Stimulated activated CD4-positive, alpha-beta T cell treated with anti-CD3 and anti-CD28 coated beads, Interleukin-2, amount 100 ng/mL, for 4 hours (primary cell): ENCODE measurements around the gene PACS2.
"Not testable (repeated sequence)": the region's sequence is repeated elsewhere in the genome, so short reads cannot be mapped to it uniquely, and the experiment has no call there.

ENCODE experiments used
- DNase-seq: peaks from one replicate; pipeline ENCODE4 v3.0.0-alpha.2; 2020; ENCODE audit warnings: low read depth

PACS2 gene

DNA sequence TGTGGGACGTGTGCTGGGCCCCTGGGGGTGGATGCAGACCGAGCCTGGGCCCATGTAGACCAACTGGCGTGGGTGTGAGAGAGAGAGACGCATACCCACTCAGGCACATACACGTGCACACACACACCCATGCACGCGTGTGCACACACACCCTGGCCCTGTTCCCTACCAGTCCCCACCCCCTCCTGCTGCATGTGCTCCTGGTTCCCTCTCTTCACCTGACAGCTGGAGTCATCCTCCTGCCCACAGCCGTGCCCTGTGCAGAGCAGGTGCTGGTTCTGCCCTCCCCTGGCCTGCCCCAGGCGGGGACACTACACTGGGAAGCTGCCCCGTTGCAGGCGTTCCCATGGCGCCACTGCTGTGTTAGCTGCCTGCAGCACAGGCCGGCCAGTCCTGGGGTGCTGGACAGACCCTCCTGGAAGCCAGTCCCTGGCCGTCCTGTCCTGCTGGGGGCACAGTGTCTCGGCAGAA, 18.5 kb downstream of the PACS2 start:
- no peak for DNase-seq

GRCh38 chr14:105333613-105334364, 19.2 kb downstream of the PACS2 start:
- no peak for DNase-seq

DNA sequence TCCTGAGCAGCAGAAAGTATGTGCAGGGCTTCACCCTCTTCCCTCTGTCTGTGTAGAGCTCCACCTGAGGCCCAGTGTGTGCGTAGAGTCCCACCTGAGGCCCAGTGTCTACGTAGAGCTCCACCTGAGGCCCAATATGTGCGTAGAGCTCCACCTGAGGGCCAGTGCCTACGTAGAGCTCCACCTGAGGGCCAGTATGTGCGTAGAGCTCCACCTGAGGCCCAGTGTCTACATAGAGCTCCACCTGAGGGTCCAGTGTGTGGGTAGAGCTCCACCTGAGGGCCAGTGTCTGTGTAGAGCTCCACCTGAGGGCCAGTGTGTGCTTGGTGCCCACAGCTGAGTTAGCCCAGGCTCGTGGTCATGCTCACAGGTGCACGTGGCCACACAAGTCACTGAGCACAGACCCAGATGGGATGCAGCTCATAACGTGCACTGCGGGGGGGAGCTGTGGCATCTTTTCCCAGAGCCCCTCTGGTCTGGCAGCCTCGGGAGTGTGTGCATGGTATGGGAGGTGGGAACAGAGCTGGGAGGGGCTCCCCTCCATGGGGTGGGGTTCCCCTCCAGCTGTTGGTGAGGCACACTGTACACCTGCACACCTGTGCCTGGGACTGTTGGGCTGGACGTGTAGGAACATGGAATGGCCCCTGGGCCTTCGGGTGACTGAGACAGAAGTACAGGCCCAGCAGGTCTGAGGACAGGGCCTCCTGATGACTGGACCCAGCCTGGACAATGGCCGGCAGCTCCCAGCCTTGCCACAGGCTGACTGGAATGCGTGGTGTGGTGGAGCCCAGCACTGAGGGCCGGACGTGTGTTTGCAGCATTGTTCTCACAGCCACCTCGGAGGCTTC, 20.1 kb downstream of the PACS2 start:
- no peak for DNase-seq

- not testable (repeated sequence) for DNase-seq
Measured at GRCh38 chr14:105335231-105335542, 20.6 kb downstream of the PACS2 start.

DNA sequence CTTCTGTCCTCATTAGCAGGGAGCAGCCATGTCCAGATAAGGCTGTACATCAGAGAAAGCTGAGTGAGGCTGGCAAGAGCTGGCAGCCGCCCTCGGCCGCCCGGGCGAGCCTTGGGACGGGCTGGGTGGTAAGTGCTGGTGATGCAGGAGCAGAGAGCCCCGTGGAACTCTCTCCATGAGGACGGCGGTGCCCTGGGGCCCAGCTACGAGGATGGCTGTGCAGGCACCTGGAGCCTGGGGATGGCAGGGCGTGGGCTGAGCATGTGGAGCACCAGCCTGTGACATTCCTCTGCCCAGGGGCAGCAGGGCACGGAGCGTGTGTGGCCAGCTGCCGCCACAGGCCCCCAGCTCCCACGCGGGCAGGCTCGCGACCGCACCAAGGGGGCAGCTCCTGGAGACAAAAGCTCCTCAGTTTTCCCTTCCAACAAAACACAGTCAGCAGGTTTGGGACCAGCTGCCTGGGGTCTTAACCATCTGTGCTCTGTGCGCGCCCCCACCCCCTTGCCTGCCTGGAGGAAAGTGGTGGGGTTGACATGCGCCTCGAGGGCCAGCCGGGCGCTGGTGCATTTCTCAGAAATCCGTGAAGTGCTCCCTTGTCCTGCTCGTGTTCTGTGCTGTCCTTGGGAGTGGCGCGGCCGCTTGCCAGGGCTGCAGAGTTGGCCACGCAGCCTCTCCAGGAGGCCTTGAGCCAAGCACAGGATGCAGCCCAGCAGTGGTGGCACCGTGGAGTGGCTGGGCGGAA, 21.4 kb downstream of the PACS2 start:
- no peak for DNase-seq

DNA sequence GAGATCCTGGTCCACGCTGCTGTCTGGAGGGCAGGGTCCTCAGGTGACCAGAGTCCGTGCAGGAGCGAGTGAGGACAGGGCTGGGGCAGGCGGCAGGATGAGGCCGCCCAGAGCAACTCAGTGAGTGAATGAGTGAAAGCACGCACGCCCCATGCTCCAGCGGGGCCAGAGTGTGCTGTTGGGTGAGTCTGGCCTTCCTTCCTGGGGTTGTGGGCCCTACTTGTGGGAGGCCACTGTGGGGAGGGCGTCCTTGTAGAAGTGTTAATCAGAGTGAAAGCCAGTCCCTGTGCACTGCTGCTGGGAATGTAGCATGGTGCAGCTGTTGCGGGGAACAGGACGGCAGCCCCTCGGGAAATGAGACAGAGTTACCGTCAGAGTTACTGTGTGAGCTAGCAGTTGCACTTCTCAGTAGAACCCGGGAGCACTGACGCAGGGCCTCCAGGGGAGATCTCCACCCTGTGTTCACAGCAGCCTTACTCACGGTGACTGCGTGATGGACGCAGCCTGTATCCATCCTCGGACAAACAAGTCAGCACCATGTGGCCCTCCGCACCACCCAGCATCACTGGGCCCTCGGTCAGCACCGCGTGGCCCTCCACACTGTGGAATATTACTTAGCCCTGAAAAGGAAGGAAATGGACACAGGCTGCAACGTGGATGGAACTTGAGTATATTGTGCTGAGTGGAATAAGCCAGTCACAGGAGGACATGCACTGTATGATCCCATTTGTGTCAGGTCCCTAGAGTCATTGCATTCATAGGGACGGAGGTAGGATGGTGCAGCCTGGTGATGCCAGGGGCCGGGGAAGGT, 22.1 kb downstream of the PACS2 start:
- DNase-seq, result no peak

- no peak for DNase-seq
Measured at GRCh38 chr14:105337433-105337832, 22.9 kb downstream of the PACS2 start.

- no peak for DNase-seq
Measured at GRCh38 chr14:105337966-105338741, 23.6 kb downstream of the PACS2 start.

DNA sequence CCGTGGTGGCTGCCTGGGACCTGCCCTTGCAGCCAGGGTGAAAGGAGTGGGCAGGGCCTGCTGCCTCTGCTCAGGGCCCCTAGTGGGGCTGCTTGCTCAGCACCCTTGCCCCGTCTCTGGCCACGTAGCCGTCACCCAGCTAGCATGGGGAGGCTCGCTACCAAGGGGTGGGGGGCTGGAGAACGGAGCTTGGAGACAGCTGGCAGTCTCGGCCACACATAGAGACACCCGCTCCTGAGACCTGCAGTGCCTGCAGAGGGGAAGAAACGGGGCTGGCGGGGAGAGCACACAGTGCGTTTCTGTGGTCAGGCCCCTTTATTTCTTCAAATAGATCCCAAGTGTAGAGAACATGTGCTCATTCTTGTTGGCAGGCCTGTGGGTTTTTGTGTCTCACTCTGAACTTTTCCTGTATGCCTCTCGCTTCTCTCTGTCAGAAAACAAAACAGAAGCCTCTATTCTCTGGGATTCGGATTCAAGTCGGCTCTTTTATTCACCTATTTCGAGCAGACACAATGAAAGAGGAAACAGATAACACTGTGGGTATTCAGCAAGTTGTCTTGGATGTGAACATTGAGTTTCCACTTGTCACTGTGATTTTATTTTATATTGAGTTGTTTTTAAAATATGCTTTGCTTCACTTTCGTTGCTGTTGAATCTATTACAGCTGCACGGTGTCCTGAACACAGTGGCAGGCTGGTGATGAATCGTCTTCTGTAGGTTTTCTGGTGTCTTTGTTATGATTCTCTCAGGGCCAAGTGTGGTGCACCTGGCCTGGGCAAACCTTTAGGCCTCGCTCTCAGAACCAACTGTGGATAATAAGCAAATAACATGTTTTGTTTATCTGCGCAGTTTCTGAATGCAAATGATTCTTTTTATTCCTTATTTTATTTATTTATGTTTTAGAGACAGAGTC, 26.5 kb downstream of the PACS2 start:
- no peak for DNase-seq

- DNase-seq, result no peak
Measured at GRCh38 chr14:105343194-105343593, 28.6 kb downstream of the PACS2 start.

- no peak for DNase-seq
Measured at GRCh38 chr14:105346200-105346533, 31.6 kb downstream of the PACS2 start.

DNA sequence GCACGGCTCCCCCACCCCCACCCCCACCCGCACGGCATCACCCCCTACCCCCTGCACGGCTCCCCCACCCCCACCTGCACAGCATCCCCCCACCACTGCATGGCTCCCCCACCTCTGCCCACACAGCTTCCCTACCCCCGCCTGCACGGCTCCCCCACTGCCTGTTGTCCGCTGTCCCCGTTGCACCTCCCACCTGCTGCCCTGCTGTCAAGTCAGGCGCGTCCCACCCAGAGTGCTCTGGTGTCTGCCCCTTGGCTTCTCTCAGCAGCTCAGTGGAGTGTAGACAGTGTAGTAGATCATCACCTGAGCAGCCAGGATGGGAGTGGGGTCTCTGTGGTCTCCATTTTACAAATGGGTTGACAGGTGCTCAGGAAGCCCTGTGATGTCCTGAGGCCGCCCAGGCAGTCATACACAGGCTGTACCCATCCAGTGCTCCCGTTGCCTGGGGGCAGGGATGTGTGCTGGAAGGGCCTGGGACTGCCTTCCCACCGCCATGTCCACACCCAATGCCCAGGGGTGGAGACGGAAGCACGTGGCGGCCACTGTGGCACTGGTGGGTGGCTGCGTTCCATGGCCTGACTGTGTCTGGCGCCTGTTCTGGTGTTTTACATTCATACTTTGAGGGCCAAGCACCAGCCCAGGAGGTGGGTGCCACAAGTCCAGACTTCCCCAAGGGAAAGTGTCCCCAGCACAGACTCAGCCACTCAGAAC, 32.5 kb downstream of the PACS2 start:
- no peak for DNase-seq

DNA sequence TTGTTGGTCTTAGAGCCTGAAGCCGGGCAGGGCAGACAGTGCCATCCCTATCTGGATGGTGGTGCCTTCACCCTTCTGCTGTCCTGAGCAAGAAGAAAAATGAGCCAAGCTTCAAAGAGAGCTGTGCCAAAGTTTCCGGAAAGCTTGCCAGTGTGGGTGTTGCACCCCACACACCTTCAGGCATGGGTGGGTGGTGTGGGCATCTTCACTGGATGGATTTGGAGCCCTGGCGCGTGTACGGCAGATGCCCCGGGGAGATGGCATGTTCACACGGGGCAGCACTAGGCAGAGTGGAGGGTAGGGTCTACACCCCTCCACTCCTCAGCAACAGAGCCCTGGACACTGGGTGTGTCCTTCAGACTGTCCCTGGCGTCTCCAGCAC, 33.0 kb downstream of the PACS2 start:
- DNase-seq, result no peak

DNA sequence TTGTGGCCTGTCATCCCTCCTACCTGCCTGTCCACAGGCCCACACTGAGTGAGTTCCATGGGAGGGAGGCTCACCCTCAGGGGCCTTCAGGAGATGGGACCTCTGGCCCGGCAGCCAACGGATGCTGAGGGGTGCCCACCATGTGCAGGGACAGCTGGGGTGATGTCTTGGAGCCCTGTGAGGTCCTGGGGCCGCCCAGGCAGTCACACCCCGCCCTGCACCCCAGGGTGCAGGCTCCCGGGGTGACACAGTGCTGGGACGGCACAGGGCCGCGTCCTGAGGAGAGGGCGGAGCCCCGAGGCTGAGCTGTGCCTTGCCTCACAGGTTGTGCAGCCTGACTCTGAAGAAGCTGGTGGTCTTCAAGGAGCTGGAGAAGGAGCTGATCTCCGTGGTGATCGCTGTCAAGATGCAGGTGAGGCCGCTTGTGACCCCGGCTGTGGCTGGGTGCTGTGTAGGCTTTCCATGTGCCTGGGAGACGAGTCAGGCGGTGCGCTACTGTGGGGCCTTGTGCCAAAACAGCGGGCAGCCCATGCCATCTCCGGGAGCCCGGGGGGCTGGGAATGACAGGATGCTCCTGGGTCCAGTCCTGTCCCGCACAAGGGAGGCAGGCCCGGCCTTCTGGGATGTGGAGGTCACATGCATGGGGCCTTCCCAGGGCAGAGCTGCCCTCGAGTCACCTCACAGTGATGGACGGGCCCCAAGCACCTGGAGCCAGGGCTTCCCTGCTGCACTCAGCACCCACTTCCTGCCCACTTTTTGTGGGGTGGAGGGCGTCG, 33.8 kb downstream of the PACS2 start:
- no peak for DNase-seq

DNA sequence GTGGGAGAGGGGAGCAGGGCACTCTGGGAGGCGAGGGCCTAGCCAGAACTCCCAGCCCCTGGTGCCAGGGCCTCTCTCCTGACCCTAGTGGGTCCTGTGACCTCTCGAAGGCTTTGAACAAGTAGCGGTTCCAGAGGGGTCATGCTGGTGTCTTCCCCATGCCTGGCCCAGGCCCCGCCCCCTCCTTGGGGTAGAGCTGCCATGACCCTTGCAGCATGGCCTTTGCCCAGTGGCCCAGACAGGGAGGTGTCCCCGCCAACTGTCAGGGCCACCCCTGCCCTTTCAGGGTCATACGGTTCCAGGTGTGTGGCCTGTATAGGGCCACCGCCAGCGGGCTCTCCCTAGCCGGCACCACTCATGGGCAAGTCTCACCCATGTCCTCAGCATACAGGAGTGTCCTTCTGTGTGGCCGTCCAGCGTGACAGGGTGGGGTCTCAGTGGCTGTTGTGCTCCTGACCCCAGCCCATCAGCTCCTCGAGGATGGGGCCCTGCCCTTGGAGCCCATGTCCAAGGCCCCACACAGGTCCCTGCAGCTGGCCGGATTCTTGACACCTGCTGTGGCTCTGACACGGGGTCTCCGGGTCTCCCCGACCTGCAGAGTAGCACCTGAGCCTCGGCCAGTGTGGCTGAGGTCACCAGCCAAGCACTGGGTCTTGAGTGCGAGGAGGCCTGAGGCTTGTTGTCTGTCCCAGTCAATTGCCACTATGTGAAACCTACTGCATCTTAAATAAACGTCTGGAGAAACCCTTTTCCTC, 34.6 kb downstream of the PACS2 start:
- no peak for DNase-seq

- no peak for DNase-seq
Measured at GRCh38 chr14:105349992-105350391, 35.4 kb downstream of the PACS2 start.

DNA sequence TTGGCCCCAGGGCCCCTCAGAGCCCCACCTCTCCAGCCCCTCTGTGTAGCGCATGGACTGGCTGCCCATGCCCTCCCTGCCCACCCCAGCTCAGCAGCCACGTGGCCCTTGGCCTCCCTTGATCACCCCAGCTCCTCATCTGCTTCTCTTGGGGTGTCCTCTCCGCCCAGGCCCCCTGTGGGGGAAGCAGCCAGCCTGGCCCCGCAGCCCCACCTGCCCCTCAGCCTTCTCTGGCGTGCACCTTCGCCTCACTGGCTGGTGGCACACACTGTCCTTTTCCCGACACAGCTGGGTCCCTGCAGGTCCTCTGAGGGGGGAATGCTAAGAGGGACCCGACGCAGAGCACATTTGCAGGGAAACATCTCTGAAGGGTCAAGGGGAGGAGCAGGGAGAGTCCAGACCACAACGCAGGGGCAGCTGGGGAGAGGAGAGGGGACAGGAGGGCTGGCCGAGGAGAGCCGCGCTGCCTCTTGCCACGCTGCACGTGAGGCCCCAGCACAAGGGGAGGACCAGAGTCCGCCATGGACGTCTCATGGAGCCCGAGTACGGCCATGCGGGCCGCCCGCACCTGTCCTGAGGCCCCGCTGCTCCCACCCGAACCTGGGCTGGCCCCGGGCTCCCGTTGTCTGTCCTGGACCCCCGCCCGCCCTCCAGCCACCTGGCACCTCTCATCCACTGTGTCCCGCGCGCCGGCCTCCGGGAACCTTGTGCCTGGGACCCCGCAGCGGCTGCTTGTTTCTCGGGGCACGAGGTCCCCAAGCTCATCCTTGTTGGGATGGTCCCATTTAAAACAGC, 36.1 kb downstream of the PACS2 start:
- DNase-seq, result no peak
